ENCODE data around the gene SLC7A4.
"Not testable (repeated sequence)": the region's sequence is repeated elsewhere in the genome, so short reads cannot be mapped to it uniquely, and the experiment has no call there.

The SLC7A4 gene

DNA sequence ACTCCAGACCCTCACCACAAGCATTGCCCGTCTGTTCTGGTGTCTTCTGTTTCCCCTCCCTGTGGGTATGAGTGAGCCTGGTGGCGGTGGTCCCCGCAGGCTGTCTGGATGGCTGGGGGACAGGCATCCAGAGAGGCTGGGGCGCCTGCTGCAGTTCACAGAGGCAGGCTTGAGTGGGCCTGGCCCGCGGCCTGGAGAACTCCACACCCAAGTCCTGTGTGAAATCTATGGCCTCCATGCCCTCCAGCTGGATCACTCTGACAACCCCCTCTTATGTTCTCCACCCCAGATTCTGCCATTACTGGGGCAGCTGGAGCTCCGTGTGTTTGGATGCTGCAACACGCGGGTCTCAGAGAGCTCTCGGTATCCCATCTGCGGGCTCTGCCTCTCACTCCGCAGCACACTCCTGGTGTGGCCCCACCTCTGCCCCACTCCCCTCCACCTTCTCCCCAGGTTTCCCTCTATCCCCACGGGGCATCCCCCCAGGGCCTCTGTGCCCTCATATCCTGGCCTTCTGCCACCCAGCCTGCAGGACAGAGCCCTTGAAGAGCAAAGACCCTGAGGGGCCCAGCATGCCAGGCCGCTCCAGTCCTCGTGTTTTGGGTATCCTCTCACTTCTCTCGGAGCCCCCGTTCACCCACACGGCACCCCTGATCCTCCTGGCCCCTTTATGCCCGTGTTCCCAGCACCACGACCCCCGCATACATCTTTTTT lies 44.7 kb upstream of the SLC7A4 start:
- no peak overlapping the region for H3K4me3 ChIP-seq (ENCODE audit: control insufficient read depth, low read depth, low read length)
- TF ChIP-seq, protein P1, sequence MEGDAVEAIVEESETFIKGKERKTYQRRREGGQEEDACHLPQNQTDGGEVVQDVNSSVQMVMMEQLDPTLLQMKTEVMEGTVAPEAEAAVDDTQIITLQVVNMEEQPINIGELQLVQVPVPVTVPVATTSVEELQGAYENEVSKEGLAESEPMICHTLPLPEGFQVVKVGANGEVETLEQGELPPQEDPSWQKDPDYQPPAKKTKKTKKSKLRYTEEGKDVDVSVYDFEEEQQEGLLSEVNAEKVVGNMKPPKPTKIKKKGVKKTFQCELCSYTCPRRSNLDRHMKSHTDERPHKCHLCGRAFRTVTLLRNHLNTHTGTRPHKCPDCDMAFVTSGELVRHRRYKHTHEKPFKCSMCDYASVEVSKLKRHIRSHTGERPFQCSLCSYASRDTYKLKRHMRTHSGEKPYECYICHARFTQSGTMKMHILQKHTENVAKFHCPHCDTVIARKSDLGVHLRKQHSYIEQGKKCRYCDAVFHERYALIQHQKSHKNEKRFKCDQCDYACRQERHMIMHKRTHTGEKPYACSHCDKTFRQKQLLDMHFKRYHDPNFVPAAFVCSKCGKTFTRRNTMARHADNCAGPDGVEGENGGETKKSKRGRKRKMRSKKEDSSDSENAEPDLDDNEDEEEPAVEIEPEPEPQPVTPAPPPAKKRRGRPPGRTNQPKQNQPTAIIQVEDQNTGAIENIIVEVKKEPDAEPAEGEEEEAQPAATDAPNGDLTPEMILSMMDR (IDR thresholded peaks at IDR 0.05; ENCODE audit: control insufficient read depth, insufficient read depth, low read depth, low read length, missing control alignments), result no peak
- DNase-seq (ENCODE audit: low read depth), result no peak

- TF ChIP-seq, protein P1 (IDR thresholded peaks at IDR 0.05; ENCODE audit: control insufficient read depth, insufficient read depth, low read depth, low read length, missing control alignments), result no peak
- DNase-seq (ENCODE audit: low read depth), result no peak
- H3K4me3 ChIP-seq (ENCODE audit: control insufficient read depth, low read depth, low read length), result no peak overlapping the region
Observed at GRCh38 chr22:21075516-21076138, 43.3 kb upstream of the SLC7A4 start.

- H3K4me3 ChIP-seq (ENCODE audit: control insufficient read depth, low read depth, low read length), result no peak overlapping the region
- TF ChIP-seq, protein P1 (IDR thresholded peaks at IDR 0.05; ENCODE audit: control insufficient read depth, insufficient read depth, low read depth, low read length, missing control alignments), result no peak
- peak; percentile 17 for DNase-seq (ENCODE audit: low read depth)
Observed at GRCh38 chr22:21074102-21074715, 41.8 kb upstream of the SLC7A4 start.

GRCh38 chr22:21073482-21073881 lies 41.1 kb upstream of the SLC7A4 start:
- no peak for DNase-seq (ENCODE audit: low read depth)
- no peak overlapping the region for H3K4me3 ChIP-seq (ENCODE audit: control insufficient read depth, low read depth, low read length)
- TF ChIP-seq, protein P1 (IDR thresholded peaks at IDR 0.05; ENCODE audit: control insufficient read depth, insufficient read depth, low read depth, low read length, missing control alignments), result no peak

DNA sequence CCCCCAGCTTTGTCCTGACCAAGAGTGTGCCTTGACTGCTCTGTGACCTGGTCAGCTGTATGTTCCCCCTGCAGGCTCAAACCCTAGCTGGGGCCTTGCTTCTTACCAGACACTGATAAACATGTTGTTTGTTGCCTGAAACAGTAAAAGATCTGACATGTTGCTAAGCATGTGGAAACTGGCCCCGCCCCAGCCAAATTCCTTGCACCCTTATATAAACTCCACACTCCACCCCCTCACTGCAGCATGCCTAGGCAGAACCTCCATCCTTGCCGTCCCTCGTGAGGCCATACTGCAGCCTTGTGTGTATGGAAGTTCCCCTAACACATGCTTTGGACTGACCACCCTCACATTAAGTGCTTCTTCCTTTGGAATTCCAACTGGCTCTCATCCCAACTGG lies 40.7 kb upstream of the SLC7A4 start:
- TF ChIP-seq, protein P1 (IDR thresholded peaks at IDR 0.05; ENCODE audit: control insufficient read depth, insufficient read depth, low read depth, low read length, missing control alignments), result no peak
- no peak for DNase-seq (ENCODE audit: low read depth)
- H3K4me3 ChIP-seq (ENCODE audit: control insufficient read depth, low read depth, low read length), result no peak overlapping the region

GRCh38 chr22:21071796-21072195 lies 39.4 kb upstream of the SLC7A4 start:
- not testable (repeated sequence) for H3K4me3 ChIP-seq (ENCODE audit: control insufficient read depth, low read depth, low read length); DNase-seq (ENCODE audit: low read depth)
